ENCODE data around the gene HCRTR2. TPM values are rescaled to one million over a fixed set of nuclear protein-coding genes. Genes with fewer than 3 reads are reported as not detected.

Gene HCRTR2
- total RNA-seq, 1 donor: not detected

Other genes starting within 250 kb of the HCRTR2 start
- not detected for gene GFRAL, start 153.0 kb downstream of the HCRTR2 start, total RNA-seq